Activated naive CD4-positive, alpha-beta T cell (primary cell): ENCODE measurements around the gene OAS3.
A peak's percentile ranks its signal among the peaks of the same experiment; 100 is the strongest.
"Not testable (repeated sequence)": the region's sequence is repeated elsewhere in the genome, so short reads cannot be mapped to it uniquely, and the experiment has no call there.

ENCODE experiments used
- DNase-seq, 4 experiments: peaks; one replicate each; lab custom pipeline; 2025; lab: John Stamatoyannopoulos, UW

OAS3 gene

GRCh38 chr12:112950701-112951100 lies 12.4 kb downstream of the OAS3 start:
- no peak for DNase-seq

DNA sequence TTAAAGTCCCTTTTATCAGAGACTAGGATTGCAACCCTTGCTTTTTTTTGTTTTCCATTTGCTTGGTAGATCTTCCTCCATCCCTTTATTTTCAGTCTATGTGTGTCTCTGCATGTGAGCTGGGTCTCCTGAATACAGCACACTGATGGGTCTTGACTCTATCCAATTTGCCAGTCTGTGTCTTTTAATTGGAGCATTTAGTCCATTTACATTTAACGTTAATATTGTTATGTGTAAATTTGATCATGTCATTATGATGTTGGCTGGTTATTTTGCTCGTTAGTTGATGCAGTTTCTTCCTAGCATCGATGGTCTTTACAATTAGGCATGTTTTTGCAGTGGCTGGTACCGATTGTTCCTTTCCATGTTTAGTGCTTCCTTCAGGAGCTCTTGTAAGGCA lies 18.9 kb downstream of the OAS3 start:
- DNase-seq = not testable (repeated sequence)

DNA sequence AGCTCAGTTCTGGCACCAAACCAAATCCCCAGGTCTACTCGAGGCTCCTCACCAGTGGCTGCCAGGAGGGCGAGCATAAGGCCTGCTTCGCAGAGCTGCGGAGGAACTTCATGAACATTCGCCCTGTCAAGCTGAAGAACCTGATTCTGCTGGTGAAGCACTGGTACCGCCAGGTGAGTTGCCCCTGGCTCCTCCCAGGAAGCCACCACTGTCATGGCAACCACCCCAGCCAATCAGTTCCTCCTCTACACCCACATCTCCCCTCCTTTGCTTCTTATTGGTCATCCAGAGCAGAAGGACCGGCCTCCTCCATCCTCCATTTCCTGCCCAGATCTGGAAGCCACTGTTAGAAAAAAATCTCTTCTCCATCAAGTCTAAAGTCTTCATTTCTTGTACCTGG lies 22.8 kb downstream of the OAS3 start:
- DNase-seq = no peak

GRCh38 chr12:112961536-112961935 lies 23.3 kb downstream of the OAS3 start:
- no peak for DNase-seq

DNA sequence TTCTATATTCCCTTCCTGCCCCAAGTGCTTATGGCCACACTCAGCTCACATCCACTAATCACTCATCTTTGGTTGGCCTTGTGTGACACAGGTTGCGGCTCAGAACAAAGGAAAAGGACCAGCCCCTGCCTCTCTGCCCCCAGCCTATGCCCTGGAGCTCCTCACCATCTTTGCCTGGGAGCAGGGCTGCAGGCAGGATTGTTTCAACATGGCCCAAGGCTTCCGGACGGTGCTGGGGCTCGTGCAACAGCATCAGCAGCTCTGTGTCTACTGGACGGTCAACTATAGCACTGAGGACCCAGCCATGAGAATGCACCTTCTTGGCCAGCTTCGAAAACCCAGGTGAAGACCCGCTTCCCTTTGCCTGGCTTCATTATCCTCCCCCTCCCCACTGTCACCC lies 24.3 kb downstream of the OAS3 start:
- no peak for DNase-seq

GRCh38 chr12:112963227-112963861 lies 25.1 kb downstream of the OAS3 start:
- DNase-seq = no peak

DNA sequence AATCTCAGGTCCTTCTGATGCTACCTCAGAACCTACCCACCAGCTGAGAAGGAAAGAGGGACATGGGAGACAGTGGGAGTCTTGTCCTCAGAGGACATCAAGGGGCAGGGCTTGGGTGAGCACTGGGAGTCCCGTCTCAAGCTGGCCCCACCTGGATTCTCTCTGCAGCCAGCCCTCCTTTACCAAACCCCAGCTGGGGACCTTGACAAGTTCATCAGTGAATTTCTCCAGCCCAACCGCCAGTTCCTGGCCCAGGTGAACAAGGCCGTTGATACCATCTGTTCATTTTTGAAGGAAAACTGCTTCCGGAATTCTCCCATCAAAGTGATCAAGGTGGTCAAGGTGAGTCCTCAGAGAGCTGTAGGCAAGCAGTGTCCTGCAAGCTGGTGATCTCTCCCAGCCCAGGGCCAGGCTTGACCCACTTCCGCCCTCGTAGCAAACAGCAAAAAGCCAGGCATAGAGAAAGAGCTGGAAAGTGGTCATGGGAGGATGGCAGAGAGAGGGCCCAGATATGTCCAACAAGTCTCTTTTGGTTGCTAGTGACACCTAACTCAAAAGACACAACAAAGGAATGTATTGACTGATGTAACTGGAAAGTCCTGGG lies 25.9 kb downstream of the OAS3 start:
- no peak for DNase-seq

- DNase-seq = no peak
These were observed 26.6 kb downstream of the OAS3 start for GRCh38 chr12:112964915-112965314.

DNA sequence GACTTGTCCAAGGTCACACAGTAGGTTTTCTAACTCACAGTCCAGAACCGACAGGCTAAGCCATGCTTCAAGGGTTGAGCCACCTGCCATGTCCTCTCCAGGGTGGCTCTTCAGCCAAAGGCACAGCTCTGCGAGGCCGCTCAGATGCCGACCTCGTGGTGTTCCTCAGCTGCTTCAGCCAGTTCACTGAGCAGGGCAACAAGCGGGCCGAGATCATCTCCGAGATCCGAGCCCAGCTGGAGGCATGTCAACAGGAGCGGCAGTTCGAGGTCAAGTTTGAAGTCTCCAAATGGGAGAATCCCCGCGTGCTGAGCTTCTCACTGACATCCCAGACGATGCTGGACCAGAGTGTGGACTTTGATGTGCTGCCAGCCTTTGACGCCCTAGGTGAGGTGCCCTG lies 27.4 kb downstream of the OAS3 start:
- no peak for DNase-seq

DNA sequence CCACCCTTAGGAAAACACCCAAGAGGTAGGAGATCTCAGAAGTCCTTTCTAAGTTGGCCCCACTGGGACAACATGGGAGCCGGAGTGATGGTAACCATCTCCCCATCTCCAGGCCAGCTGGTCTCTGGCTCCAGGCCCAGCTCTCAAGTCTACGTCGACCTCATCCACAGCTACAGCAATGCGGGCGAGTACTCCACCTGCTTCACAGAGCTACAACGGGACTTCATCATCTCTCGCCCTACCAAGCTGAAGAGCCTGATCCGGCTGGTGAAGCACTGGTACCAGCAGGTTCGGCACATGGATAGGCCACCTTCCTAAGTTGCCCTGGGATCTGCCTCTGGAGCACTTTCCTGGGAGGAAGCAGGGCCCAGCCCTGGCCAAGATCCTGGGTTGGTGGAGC lies 29.0 kb downstream of the OAS3 start:
- DNase-seq = no peak

DNA sequence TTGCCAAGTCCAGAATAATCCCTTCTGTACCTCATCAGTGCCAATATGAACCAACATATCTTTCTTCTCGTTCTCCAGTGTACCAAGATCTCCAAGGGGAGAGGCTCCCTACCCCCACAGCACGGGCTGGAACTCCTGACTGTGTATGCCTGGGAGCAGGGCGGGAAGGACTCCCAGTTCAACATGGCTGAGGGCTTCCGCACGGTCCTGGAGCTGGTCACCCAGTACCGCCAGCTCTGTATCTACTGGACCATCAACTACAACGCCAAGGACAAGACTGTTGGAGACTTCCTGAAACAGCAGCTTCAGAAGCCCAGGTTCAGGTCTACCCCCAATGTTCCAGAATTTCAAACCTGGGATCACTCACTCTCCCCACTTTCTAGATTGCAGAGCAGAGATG lies 29.6 kb downstream of the OAS3 start:
- no peak for DNase-seq

DNA sequence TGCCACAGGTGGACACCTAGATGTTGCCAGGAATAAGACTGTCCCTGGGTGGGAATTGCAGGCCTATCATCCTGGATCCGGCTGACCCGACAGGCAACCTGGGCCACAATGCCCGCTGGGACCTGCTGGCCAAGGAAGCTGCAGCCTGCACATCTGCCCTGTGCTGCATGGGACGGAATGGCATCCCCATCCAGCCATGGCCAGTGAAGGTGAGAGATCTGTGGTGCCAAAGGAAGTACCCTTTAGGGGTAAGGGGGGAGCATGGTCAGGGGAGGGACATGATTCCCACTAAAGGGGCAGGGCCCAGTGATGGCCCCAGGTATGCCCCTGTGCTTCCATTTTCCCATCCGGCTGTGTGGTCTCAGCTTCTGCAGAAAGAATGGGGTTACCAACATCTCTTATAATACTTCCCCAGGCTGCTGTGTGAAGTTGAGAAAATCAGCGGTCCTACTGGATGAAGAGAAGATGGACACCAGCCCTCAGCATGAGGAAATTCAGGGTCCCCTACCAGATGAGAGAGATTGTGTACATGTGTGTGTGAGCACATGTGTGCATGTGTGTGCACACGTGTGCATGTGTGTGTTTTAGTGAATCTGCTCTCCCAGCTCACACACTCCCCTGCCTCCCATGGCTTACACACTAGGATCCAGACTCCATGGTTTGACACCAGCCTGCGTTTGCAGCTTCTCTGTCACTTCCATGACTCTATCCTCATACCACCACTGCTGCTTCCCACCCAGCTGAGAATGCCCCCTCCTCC lies 31.5 kb downstream of the OAS3 start:
- DNase-seq = no peak

DNA sequence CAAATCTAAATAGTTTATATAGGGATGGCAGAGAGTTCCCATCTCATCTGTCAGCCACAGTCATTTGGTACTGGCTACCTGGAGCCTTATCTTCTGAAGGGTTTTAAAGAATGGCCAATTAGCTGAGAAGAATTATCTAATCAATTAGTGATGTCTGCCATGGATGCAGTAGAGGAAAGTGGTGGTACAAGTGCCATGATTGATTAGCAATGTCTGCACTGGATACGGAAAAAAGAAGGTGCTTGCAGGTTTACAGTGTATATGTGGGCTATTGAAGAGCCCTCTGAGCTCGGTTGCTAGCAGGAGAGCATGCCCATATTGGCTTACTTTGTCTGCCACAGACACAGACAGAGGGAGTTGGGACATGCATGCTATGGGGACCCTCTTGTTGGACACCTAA lies 32.1 kb downstream of the OAS3 start:
- no peak for DNase-seq

GRCh38 chr12:112971248-112971647 lies 33.0 kb downstream of the OAS3 start:
- no peak for DNase-seq

DNA sequence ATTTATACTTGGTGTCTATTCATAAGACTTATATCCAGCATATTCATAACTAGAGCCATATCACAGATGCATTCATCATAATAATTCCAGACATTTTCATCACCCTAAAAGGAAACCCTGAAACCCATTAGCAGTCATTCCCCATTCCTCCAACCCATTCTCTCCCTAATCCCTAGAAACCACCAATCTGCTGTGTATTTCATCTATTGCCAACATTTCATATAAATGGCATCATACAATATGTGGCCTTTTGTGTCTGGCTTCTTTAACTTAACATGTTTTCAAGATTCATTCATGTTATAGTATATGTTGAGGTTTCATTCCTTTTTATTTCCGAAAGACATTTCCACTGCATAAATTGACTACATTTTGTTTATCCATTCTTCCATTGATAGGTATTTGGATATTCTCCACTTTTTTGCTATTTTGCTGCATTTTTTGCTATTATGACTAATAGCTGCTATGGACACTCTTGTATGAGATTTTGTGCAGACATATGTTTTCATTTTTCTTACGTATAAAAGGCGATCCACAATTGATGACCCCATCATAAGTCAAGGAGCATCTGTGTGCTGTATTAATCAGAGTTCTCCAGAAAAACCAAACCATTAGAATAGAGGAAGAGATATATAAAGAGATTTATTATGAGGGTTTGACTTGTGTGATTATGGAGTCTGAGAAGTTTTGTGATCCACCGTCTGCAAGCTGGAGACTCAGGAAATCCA lies 34.9 kb downstream of the OAS3 start:
- no peak for DNase-seq

DNA sequence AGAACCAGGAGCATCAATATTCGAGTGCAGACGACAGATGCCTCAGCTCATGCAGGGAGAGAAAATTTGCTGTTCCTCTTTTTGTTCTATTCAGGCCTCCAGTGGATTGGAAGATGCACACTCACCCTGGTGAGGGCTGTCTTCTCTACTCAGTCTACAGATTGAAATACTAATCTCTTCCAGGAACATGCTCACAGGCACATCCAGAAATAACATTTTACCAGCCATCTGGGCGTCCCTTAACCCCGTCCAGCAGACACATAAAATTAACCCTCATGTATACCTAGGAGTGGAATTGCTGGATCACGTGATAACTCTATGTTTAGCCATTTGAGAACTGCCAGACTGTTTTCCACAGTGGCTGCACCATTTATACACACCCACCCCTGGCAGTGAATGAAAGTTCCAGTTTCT lies 35.6 kb downstream of the OAS3 start:
- no peak for DNase-seq

- DNase-seq = no peak
These were observed 36.6 kb downstream of the OAS3 start for GRCh38 chr12:112974904-112975303.

GRCh38 chr12:112977139-112977538 lies 38.9 kb downstream of the OAS3 start:
- no peak for DNase-seq

GRCh38 chr12:112977641-112978040 lies 39.4 kb downstream of the OAS3 start:
- no peak for DNase-seq

GRCh38 chr12:112978163-112979040 lies 40.1 kb downstream of the OAS3 start, which contains the start of gene OAS2:
Gene OAS2 (plus strand): TSS chr12:112978519. CDS start chr12:112978609, 90 bp downstream.
- DNase-seq = peak; percentile 13 to 73 (median 48)

GRCh38 chr12:112979041-112979680 lies 40.9 kb downstream of the OAS3 start:
- DNase-seq = peak in 2 of 4 experiments; percentile 26 to 53
